HG02840 (cell line): Measurements from ENCODE around the gene FZD7.

ENCODE experiments used
- ATAC-seq: cut with Tn5 transposase; IDR thresholded peaks from one replicate; pipeline ENCODE4 v1.9.1; 2021; ENCODE audit warnings: mild to moderate bottlenecking, moderate library complexity, moderate number of reproducible peaks; ENCODE audit not compliant: unreplicated experiment, low FRiP score

Gene FZD7

DNA sequence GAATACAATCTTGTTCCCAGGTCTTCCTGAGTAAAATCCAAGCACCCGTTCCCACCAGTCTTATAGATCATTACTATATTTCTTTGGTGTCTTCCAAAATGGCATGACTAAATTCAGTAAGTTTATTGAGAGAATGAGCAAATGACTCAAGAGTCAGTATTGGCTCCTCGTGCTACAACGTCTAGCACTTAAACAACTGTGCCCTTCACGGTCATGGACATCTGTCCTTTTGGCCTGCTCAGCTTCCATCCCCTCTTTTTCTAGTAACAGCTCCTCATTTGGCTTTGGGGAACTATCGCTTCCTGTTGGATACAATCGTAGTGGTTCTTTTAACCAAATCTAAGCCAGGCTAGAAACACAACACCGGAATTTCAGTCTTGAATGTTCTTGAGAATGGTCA, 24.1 kb upstream of the FZD7 start:
- ATAC-seq: no peak

DNA sequence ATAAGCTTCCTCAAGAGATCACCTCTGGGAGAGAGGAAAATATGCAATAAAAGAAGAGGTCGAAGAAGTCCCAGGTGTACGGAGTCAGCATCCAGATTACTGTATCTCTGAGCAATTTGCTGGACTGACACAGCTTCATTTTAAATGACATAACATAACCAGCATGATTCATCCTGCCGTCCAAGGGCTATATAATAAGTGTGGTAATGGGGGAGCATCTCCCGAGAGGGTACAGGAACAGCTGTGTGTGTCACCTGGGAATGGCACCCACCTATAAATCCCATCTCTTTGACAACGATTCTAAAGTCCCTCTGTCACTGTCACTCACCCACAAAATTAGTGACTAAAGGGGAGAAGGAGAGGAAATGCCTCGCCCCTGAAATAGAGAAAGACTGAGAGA, 19.3 kb upstream of the FZD7 start:
- ATAC-seq: no peak

DNA sequence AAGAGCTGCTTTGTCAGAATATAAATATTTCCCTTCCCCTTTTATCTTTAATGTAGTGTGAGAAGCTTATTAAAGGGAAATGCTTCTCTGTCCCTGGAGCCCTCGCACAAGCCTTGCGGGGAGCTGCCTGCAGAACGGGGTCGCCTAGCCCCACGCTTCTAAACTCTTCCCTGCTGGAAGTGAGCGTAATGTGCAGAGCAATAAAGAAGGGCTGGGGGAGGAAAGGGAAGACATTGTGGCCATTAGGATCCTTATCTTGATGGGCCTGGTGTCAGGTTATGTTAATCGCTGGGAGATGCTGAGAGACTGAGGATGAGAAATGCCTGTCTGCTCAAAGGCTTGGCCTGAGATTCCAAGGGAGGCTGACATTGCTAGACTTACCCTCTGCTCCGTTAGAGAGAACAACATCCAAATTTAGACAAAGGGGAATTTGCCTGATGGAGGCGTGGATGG, 18.9 kb upstream of the FZD7 start:
- no peak for ATAC-seq

DNA sequence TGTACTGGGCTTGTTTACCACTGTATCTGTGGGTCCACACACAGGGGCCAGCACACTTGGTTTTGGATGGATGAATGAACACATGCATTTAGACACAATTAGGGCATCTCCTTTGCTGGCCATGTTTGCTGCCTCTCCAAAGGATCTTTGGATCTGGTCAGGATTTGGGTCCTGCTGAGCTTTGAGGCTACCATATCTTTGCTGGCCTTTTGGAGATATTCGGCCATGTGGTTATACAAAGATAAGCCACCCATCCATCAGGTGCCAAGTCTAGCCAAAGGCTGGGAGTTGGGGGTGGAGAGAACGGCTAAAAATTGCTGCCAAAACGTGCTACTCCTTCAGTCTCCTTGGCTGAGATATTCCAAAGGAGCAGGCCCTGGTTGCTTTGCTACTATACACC, 18.2 kb upstream of the FZD7 start:
- ATAC-seq: no peak

DNA sequence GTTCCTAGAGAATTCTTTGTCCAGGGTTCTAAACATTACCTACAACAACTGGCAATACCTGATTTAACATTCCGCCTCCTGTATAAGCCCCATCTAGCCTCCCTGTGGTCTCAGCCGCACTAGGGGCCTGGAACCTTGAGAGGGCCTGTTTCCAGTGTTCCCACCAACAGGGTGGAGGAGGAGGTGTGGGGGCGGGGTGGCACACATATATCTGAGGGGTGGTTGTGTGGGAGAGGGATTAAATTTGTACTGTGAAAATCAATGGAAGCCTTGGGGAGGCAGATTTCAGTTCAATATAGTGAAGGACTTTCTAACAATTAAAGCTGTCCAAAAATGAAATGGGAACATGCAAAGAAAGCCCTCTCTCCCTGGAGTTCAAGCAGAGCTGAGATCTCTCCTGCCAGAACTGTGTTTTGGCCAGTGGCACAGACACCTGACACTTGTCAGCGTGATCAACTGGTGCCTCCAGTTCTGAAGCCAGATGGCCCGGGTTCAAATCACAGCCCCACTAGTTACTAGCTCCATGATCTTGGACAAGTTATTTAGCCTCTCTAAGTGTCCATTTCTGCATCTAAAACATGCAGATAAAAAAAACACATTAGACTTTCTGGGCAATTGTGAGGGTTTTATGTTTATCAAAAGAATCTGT, 17.0 kb upstream of the FZD7 start:
- ATAC-seq: no peak

DNA sequence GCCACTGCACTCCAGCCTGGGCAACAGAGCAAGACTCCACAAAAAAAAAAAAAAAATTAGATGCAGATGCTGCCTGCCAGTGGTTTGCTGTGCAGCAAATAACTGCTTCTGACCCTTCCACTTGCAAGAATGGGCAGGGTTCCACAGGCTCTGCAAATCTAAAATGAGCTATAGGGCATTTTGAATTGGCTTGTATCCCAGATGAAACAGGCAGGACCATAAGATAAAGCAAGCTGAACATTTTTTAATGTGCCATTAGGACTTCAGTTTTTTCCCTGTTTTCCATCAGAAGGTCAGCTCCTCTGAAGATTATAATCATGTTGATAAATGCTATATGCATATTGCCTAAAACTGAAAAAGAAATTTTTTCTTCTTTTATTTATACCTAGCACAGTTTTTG, 15.7 kb upstream of the FZD7 start:
- no peak for ATAC-seq

DNA sequence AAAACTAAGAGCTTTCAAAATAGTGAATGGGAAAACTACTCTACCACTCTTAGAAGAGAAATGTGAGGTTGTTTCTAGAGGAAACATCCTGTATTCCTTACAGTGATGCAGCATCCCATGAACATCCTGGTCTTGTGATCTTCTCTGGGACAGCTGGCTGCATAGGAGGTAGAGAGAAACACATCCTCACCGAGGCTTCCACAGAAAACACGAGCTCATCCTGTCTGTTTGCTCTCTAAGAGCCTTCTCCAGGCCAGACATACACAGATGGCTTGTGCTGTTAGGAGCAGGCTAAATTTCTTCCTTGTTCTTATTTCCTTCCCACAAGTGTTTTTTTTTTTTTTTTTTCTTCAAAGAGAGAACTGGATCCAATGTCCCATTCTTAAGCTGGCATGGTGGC, 14.7 kb upstream of the FZD7 start:
- ATAC-seq: no peak

DNA sequence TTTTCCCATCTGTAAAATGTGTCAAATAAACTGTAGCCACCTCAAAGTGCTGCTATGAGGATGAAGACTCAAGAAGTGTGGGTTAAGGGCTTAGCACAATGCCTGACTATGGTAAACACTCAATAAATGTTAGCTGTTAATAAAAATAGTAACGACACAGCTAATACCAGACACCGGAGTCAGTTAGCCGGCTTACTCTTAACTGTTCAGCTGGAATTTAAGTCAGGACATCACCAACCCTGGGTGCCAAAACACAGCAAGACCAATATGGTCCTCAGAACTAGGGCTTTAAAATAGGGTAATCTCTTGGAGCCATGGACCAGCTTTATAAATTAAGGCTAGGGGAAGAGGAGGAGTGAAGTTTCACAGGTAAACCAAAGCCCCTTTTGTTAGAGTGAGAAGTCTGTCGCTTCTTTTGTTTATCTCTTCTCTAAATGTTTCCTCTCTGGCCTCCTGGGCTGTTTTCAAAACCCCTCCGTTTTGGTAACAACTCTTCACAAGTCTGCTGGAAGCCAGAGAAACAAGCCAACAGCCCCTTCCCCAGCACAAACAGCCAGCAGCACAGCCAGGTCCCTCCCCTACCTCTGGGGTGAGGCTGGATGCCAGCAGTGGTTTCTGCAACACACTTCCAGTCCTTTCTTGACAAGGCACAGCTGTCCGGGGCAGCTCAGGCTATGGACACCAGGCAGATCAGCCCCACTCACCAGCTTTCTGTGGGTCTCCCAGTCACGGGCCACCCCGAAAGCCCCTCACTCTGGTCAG, 13.8 kb upstream of the FZD7 start:
- no peak for ATAC-seq

DNA sequence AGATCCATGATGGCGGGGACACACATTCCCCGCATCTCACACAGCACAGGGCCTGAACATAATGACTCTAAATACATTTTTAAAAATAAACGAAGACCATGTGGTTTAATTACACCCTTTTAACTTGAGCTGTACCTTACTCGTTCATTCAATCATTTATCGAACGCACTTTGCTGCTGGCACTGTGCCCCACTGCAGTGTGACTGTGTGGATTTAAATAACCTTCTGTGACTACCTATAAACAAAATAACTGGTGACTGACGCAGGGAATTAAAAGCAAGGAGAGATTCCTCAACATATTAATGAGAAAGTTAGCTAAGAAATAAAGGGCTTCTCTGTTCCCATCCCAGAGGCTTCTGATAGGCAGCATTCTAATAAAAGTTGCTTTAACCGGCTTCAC, 10.9 kb upstream of the FZD7 start:
- no peak for ATAC-seq

DNA sequence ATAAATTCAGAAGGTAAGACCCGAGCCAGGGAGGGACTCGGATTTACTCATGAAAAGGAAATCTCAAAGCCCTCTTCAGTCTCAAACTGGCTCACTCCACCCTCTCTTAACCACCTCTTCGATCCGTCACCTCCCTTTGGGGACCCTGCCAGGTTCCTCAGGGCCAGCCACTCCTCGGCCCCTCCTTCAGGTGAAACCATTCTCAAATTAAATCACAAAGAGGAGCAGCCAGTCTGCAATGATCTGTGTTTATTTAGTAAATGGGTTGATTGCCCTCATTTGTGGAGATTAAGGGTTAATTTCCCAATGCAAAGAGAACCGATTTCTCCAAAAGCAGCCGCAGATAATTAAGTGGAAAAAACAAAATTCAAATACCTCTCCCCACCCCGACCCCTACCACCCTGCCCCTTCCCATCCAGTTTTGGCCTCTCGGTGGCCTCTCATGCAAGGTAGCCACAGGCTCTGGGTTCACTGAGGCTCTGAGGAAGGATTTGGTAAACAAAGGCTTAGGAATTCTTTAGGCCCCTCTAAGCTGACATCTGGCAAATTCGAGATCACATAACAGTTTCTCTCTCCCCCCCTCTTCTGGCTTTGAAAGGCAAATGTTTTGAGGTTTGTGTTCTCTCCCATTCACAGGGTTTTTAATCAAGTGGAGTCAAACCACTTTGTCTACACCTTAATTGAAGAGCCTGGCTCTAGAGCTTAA, 10.3 kb upstream of the FZD7 start:
- no peak for ATAC-seq

DNA sequence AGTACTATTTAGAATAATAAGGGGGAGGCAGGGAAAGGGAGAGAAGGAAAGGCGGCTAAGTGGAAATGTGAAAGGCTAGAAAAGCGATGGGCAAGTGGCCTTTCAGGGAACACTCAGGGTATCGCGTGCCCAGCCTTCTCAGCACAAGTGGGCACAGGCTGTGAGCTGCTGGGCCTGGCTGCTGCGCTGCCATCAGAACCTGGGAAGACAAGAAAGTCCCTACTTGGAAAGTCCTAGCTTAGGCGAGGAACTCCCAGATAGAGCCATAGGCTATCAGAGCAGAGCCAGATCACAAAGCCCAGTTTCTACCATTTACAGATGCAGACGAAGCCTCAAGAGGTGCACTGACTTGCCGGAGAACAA, 9.8 kb upstream of the FZD7 start:
- no peak for ATAC-seq

DNA sequence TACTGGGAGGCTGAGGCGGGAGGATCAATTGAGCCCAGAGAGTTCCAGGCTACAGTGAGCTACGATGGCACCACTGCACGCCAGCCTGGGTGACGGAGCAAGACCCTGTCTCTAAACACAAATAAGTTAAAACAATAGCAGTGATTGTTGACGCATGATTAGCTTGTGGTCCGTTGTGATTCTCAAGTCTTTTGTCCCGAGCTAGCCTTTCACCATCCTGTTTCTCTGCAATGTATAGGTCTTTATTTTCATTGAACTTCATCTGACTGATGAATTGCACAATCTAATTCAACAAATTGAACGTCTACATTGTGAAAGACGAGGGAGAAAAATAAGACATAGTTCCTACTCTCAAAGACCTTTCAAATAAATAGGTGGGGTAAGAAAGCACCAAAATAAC, 8.8 kb upstream of the FZD7 start:
- ATAC-seq: no peak

DNA sequence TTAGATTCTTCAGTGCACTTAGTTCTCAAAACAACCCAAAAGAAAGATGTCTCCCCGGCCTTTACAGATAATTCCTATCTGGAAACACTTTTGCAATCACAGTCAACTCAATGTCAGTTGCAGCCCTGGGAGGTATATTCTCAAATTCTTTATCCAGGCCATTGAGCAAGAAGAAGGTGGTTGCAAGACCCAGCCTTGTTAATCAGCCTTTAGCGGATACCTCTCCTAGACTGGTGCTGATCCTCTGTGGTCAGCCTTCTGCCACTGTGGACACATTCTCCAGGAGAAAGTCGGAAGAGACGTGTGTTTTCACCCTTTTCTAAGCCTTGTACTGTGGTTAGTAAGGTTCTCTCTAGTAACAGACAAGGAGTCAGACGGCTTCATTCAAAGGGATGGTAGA, 7.8 kb upstream of the FZD7 start:
- no peak for ATAC-seq

DNA sequence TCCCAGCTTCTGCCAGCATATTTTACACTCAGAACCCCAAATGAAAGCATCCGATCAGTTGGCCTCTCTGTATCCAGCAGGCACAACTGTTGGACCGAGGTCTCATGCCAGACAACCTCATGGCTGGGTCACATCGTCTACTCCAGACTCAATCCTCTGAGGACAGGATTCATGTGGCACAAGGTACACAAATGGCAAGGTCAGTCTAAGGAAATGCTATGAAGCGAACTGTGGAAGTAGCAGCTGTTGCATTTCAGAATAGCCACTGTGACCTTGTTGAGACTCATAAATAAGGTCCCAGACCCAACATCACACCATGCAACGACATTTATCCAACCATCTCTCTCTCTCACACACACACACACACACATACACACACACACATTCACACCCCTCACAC, 7.1 kb upstream of the FZD7 start:
- ATAC-seq: no peak

DNA sequence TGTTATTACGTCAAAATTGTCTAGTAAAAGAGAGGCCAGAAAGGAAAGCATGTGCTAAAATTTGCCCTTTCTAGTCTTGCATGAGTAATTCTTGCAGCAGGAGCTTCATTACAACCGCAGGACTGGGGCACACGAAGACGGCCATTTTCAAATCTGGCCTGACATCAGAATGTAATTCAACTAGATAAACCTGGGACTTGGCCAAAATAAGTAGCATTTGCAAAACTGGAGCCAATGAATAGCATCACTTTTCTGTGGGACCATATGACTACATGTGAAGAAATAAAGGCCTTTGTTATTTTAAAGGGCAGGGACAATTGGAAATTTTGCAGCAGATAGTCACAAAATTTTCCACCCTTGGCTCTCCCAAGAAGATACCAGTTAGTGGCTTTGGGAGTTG, 3.0 kb upstream of the FZD7 start:
- ATAC-seq: no peak

DNA sequence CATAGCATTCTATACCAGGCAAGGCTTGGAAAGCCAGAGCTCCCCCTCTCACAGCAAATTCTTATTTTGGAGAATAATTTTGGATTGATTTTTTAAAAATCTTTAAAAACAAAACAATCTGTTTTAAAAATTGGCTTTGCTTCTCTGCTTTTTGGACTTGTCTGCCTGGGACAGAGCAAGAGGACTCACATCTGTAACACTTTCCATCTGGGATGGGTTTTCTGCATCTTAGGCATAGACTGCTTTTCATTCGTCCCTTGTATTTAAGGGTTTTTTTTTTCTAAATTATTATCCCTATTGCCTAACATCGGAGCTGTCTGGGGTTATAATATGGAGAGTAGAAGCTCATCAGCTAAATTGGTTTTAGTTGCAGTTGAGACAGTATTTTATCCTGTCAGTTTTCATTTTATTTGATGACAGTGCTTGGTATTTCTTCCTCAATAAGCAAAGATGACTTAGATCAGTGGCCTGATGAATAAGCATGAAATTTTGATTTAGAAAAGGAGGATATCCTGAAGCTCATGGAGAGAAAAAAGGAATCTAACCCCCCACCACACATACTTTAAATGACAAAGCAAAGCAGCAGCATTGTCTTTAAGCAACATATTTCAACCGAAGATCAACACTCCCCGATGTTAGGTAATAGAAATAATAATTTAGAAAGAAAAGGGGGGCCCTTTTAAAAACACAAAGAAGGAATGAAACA, 2.3 kb upstream of the FZD7 start:
- no peak for ATAC-seq

DNA sequence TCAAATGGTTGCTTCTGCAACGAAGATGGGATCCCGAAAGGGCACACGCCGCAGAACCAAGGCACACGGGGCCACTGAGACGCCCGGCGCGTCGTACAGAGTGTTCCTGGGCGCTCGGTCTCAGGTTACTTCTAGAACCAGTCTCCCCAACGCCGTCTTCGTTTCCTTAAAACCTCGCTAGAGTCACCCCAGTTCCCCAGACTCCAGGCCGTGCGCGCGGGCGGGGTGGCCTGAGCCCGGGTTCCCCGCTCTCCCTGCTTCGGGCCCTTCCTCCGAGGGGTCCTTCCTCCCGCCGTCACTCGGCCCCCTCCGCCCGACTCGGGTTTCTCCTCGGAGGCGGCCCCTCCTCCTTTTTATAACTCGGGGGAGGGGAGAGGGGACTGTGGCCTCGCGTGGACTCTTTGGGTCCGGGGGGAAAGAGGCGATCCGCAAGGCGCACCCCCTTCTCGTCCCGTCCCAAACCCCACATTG, 774 bp upstream of the FZD7 start:
- ATAC-seq: peak; percentile 11

DNA sequence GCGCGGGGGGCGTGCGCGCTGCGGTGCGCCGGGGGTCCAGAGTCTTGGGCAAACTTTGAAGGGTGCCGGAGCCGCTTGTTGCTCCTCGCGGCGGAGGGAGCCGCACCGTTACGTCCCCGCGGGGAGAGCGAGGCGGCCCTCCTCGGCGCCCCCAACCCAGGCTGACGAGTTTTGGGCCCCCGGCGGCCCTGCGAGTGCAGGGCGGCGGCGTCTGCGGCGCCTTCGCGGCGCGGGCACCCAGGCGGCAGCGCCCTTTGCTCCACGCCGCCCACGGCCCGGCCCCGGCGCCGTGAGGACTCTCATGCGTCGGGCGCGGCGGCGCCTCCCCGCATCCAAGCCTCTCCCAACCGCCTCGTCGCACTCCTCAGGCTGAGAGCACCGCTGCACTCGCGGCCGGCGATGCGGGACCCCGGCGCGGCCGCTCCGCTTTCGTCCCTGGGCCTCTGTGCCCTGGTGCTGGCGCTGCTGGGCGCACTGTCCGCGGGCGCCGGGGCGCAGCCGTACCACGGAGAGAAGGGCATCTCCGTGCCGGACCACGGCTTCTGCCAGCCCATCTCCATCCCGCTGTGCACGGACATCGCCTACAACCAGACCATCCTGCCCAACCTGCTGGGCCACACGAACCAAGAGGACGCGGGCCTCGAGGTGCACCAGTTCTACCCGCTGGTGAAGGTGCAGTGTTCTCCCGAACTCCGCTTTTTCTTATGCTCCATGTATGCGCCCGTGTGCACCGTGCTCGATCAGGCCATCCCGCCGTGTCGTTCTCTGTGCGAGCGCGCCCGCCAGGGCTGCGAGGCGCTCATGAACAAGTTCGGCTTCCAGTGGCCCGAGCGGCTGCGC, 814 bp downstream of the FZD7 start:
- ATAC-seq: peak; percentile 16

DNA sequence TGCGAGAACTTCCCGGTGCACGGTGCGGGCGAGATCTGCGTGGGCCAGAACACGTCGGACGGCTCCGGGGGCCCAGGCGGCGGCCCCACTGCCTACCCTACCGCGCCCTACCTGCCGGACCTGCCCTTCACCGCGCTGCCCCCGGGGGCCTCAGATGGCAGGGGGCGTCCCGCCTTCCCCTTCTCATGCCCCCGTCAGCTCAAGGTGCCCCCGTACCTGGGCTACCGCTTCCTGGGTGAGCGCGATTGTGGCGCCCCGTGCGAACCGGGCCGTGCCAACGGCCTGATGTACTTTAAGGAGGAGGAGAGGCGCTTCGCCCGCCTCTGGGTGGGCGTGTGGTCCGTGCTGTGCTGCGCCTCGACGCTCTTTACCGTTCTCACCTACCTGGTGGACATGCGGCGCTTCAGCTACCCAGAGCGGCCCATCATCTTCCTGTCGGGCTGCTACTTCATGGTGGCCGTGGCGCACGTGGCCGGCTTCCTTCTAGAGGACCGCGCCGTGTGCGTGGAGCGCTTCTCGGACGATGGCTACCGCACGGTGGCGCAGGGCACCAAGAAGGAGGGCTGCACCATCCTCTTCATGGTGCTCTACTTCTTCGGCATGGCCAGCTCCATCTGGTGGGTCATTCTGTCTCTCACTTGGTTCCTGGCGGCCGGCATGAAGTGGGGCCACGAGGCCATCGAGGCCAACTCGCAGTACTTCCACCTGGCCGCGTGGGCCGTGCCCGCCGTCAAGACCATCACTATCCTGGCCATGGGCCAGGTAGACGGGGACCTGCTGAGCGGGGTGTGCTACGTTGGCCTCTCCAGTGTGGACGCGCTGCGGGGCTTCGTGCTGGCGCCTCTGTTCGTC, 1.7 kb downstream of the FZD7 start:
- ATAC-seq: no peak
